ENCODE data around the gene CARNS1. TPM values are rescaled to one million over a fixed set of nuclear protein-coding genes. Genes with fewer than 3 reads are reported as not detected.

The CARNS1 gene
- total and polyA plus RNA-seq, 2 of the 8 experiments (the other 6 are each of a cell fraction or from before 2014, with no cell fraction given), result 0.82 to 1.1 TPM

- H3K4me1 ChIP-seq (replicated peaks in 1 of 4; ENCODE audit: control insufficient read depth in 3 of 4, insufficient read depth in 4 of 4, low read length in 3 of 4), result peaks cover 0 to 12% (median 7%) of the 10 kb centered on the region in 4 experiments; a peak in 4 of 7 replicates
- TF ChIP-seq EP300 (IDR thresholded peaks at IDR 0.05; ENCODE audit: borderline replicate concordance in 1 of 2, low read depth in 2 of 2, low read length in 2 of 2) (peak in 1 of 2 experiments; percentile 78; a peak in 2 of 3 replicates), NRF1 (IDR thresholded peaks at IDR 0.05; ENCODE audit: low read depth, low read length) (no peak), SAP30 (IDR thresholded peaks at IDR 0.05; ENCODE audit: insufficient read depth, insufficient replicate concordance, low read length) (peak; percentile 21), RAD21 (IDR thresholded peaks at IDR 0.05 in 1 of 2, conservative IDR thresholded peaks at IDR 0.05 in 1 of 2; ENCODE audit: low read depth in 2 of 2, low read length in 2 of 2) (peak in 1 of 2 experiments; percentile 1; a peak in 1 of 4 replicates), EGR1 (IDR thresholded peaks at IDR 0.05; ENCODE audit: borderline replicate concordance, low read depth, low read length) (peak; percentile 66), SIN3A (conservative IDR thresholded peaks at IDR 0.05 in 1 of 2, IDR thresholded peaks at IDR 0.05 in 1 of 2; ENCODE audit: low read depth in 1 of 2, low read length in 2 of 2) (peak; percentile 90 to 94)
- TF ChIP-seq, protein P1, sequence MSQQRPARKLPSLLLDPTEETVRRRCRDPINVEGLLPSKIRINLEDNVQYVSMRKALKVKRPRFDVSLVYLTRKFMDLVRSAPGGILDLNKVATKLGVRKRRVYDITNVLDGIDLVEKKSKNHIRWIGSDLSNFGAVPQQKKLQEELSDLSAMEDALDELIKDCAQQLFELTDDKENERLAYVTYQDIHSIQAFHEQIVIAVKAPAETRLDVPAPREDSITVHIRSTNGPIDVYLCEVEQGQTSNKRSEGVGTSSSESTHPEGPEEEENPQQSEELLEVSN (IDR thresholded peaks at IDR 0.05), result peak; percentile 98
Observed at GRCh38 chr11:67391304-67392182, 23.9 kb upstream of the CARNS1 start, which contains the start of gene RAD9A. TSS of gene RAD9A (plus strand) at chr11:67391986. CDS start at chr11:67392045, 59 bp downstream.

More at GRCh38 chr11:67391304-67392182, 23.9 kb upstream of the CARNS1 start, which contains the start of gene RAD9A:
- Histone ChIP-seq H3K4ac (replicated peaks; ENCODE audit: insufficient read length, low read depth, low read length) (no peak within 1 kb of the TSS), H3K56ac (replicated peaks; ENCODE audit: insufficient read length, low read depth, low read length) (peak within 1 kb of the TSS; percentile 80), H3K14ac (ENCODE audit: insufficient read length) (no peak within 1 kb of the TSS), H2BK12ac (ENCODE audit: low read depth, low read length) (0 out of 2 replicates have a peak within 1 kb of the TSS, but pooled peaks have one; percentile 27), H3K18ac (ENCODE audit: extremely low read depth, low read length) (peak within 1 kb of the TSS; percentile 87), H4K8ac (ENCODE audit: extremely low read depth, insufficient read depth, low read length) (peak within 1 kb of the TSS; percentile 89), H2BK120ac (replicated peaks; ENCODE audit: low read depth, low read length) (peak within 1 kb of the TSS; percentile 28), H4K91ac (replicated peaks; ENCODE audit: insufficient read length, low read length) (peak within 1 kb of the TSS; percentile 76), H3K23ac (ENCODE audit: insufficient read length) (no peak within 1 kb of the TSS), H3K9me3 (ENCODE audit: insufficient read depth in 2 of 2, low read depth in 1 of 2, low read length in 1 of 2) (no peaks in the 10 kb centered on the region), H3K4me3 (ENCODE audit: extremely low read depth in 1 of 4, insufficient read depth in 2 of 4, low read depth in 3 of 4, low read length in 4 of 4) (peak within 1 kb of the TSS; percentile 63 to 88 (median 69)), H3K36me3 (ENCODE audit: control insufficient read depth in 2 of 4, insufficient read depth in 4 of 4, low read length in 3 of 4) (peaks cover 0 to 4% (median 0%) of the 10 kb centered on the region in 4 experiments; a peak in 2 of 8 replicates), H3K23me2 (ENCODE audit: low read depth, low read length) (peaks cover 13% of the 10 kb centered on the region), H2AFZ (ENCODE audit: low read length) (no peak within 1 kb of the TSS), H3K27ac (ENCODE audit: low read depth, low read length) (peak within 1 kb of the TSS; percentile 35; the same call in 1 of the 2 replicates), H2BK15ac (ENCODE audit: low read length) (no peak within 1 kb of the TSS; the same call in 1 of the 2 replicates), H4K20me1 (replicated peaks in 1 of 2; ENCODE audit: control insufficient read depth in 1 of 2, insufficient read depth in 2 of 2, low read length in 2 of 2) (peaks cover 0 to 5% of the 10 kb centered on the region in 2 experiments), H3K27me3 (replicated peaks in 1 of 4; ENCODE audit: control insufficient read depth in 3 of 4, extremely low read depth in 1 of 4, insufficient read depth in 3 of 4, low read length in 3 of 4) (no peaks in the 10 kb centered on the region; a peak in 2 of 7 replicates), H3K79me2 (ENCODE audit: control insufficient read depth in 1 of 2, insufficient read depth in 2 of 2, low read length in 2 of 2) (no peaks in the 10 kb centered on the region), H3K4me2 (ENCODE audit: insufficient read depth in 1 of 2, low read depth in 2 of 2, low read length in 2 of 2) (peak within 1 kb of the TSS; percentile 65 to 86), H3K9ac (replicated peaks in 1 of 4; ENCODE audit: extremely low read depth in 1 of 4, low read depth in 3 of 4, low read length in 3 of 4) (peak within 1 kb of the TSS; percentile 67 to 84 (median 70)), H2BK5ac (ENCODE audit: low read depth, low read length) (peak within 1 kb of the TSS; percentile 35; the same call in 1 of the 2 replicates), H3K79me1 (ENCODE audit: low read depth, low read length) (0 out of 2 replicates have a peak, but pooled peaks cover 2% of the 10 kb centered on the region), H2BK20ac (ENCODE audit: low read length) (no peak within 1 kb of the TSS), H4K5ac (ENCODE audit: insufficient read length, low read depth, low read length) (peak within 1 kb of the TSS; percentile 77), H2AK5ac (ENCODE audit: low read depth, low read length) (no peak within 1 kb of the TSS)
- 1% methylated on average over 55 of the region's 75 CpGs; no CpG with 5 or more reads in 1 of the 2 experiments for WGBS, 2 experiments (ENCODE audit: extremely low coverage in 1 of 2, insufficient coverage in 1 of 2, insufficient read length in 1 of 2, insufficient replicate concordance in 2 of 2, low coverage in 1 of 2, low lambda C conversion rate in 2 of 2, missing lambda C conversion rate in 1 of 2)
- DNase-seq (ENCODE audit: low read depth in 1 of 2, low spot score in 2 of 2) (peak; percentile 67 to 91), FAIRE-seq (no peak)
- ChIA-PET CTCF (ENCODE audit: partially characterized antibody) (interaction anchor here (1.0 to 34.8 kb wide), 12 partner anchors 10 to 189 kb away, joined by 3 to 1305 read pairs (median 4); partner anchors contain the start of genes AIP, CLCF1, POLD4 and PPP1CA), POLR2A (ENCODE audit: partially characterized antibody) (interaction anchor here (0.7 to 3.3 kb wide), 18 partner anchors 10 to 76 kb away, joined by 3 to 31 read pairs (median 4); partner anchors contain the start of genes POLD4, PPP1CA and TBC1D10C)
